ENCODE data around the gene WNT5A.

DNA sequence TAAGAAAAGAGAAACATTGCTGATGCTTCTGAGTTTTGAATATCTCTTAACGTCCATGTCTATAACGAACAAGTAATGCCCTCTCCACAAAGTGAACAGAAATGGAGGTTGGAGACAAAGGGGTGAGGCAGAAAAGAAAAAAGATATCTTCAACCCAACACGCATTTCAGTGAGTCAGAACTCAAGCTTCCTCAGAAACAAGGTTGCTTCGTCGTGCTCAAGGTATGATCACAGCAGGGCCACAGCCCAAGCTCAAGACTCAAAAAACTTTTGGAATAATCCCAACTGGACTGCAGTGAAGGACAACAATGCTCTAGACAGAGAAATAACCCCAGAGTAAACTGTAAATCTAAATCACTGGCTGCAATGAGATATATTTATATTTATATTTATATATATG, 18.9 kb downstream of the WNT5A start:
- no peak for TF ChIP-seq EZH2 (IDR thresholded peaks at IDR 0.05; ENCODE audit: insufficient read depth, poor library complexity, severe bottlenecking)
- TF ChIP-seq EZH2phosphoT487 (IDR thresholded peaks at IDR 0.05; ENCODE audit: insufficient read depth, low read depth) = no peak

Data from GM23248 (cell line).